KMS-11 (cell line): Measurements from ENCODE around the gene VCAN.

Source experiments
- H2AFZ ChIP-seq: fragments of 200-600 bp; sonication (generic); 2 replicates; pipeline ENCODE4 v1.6.1; 2016; ENCODE audit warnings: antibody characterized with exemption, mixed run types, low read depth
- H3K27ac ChIP-seq: fragments of 200-600 bp; sonication (generic); 2 replicates; pipeline ENCODE4 v1.6.1; 2016; ENCODE audit warnings: mild to moderate bottlenecking, mixed run types
- H3K27me3 ChIP-seq: fragments of 200-600 bp; sonication (generic); 2 replicates; pipeline ENCODE4 v1.6.1; 2017; ENCODE audit warnings: mild to moderate bottlenecking, low read depth, mixed run types, moderate library complexity; ENCODE audit not compliant: insufficient read depth
- H3K36me3 ChIP-seq: fragments of 200-600 bp; sonication (generic); 2 replicates; pipeline ENCODE4 v1.6.1; 2017; ENCODE audit warnings: mild to moderate bottlenecking, mixed run types; ENCODE audit not compliant: insufficient read depth
- H3K4me1 ChIP-seq: fragments of 200-600 bp; sonication (generic); 2 replicates; pipeline ENCODE4 v1.6.1; 2016; ENCODE audit warnings: mild to moderate bottlenecking, low read depth, mixed run types; ENCODE audit not compliant: poor library complexity, severe bottlenecking
- H3K4me2 ChIP-seq: fragments of 200-600 bp; sonication (generic); 2 replicates; pipeline ENCODE4 v1.7.0; 2016; ENCODE audit warnings: mild to moderate bottlenecking, mixed run types
- H3K4me3 ChIP-seq: fragments of 200-600 bp; sonication (generic); IDR thresholded peaks from 2 replicates; pipeline ENCODE4 v1.6.1; 2017; ENCODE audit warnings: low read depth, low read length, mixed read lengths; ENCODE audit not compliant: insufficient read depth
- H3K79me2 ChIP-seq: fragments of 200-600 bp; sonication (generic); 2 replicates; pipeline ENCODE4 v1.6.1; 2016; ENCODE audit warnings: low read depth, mixed run types; ENCODE audit not compliant: insufficient read depth
- H3K9ac ChIP-seq: fragments of 200-600 bp; sonication (generic); 2 replicates; pipeline ENCODE4 v1.6.1; 2016; ENCODE audit warnings: mild to moderate bottlenecking, mixed run types
- H4K20me1 ChIP-seq: fragments of 200-600 bp; sonication (generic); 2 replicates; pipeline ENCODE4 v1.6.1; 2016; ENCODE audit warnings: mild to moderate bottlenecking, mixed run types; ENCODE audit not compliant: insufficient read depth
- CTCF ChIP-seq: fragments of 200-600 bp; sonication (generic); conservative IDR thresholded peaks from 2 replicates; pipeline ENCODE4 v1.6.1; 2017; ENCODE audit warnings: low read depth, mild to moderate bottlenecking, antibody characterized with exemption, low read length, moderate library complexity, mixed read lengths

Gene VCAN

GRCh38 chr5:83548581-83548980, 77.0 kb downstream of the VCAN start:
- Histone ChIP-seq H3K27ac (no peak overlapping the region), H3K36me3 (no peaks in the 10 kb centered on the region), H2AFZ (no peak overlapping the region), H3K9ac (no peak overlapping the region), H3K79me2 (no peaks in the 10 kb centered on the region), H3K4me1 (no peaks in the 10 kb centered on the region), H3K4me2 (no peak overlapping the region), H3K4me3 (no peak overlapping the region), H3K27me3 (no peaks in the 10 kb centered on the region), H4K20me1 (no peaks in the 10 kb centered on the region)
- no peak for TF ChIP-seq CTCF

- H3K36me3 ChIP-seq, result no peaks in the 10 kb centered on the region
- H3K79me2 ChIP-seq, result no peaks in the 10 kb centered on the region
- no peak overlapping the region for H3K4me2 ChIP-seq
- H3K27ac ChIP-seq, result no peak overlapping the region
- H3K4me1 ChIP-seq, result no peaks in the 10 kb centered on the region
- no peaks in the 10 kb centered on the region for H3K27me3 ChIP-seq
- no peak overlapping the region for H3K4me3 ChIP-seq
- H2AFZ ChIP-seq, result no peak overlapping the region
- H4K20me1 ChIP-seq, result no peaks in the 10 kb centered on the region
- TF ChIP-seq CTCF, result no peak
- H3K9ac ChIP-seq, result no peak overlapping the region
Observed at GRCh38 chr5:83549076-83549475, 77.5 kb downstream of the VCAN start.

- H3K36me3 ChIP-seq, result no peaks in the 10 kb centered on the region
- no peak overlapping the region for H3K27ac ChIP-seq
- no peaks in the 10 kb centered on the region for H3K79me2 ChIP-seq
- no peaks in the 10 kb centered on the region for H3K4me1 ChIP-seq
- no peak for TF ChIP-seq CTCF
- H3K9ac ChIP-seq, result no peak overlapping the region
- no peaks in the 10 kb centered on the region for H4K20me1 ChIP-seq
- no peak overlapping the region for H3K4me2 ChIP-seq
- no peaks in the 10 kb centered on the region for H3K27me3 ChIP-seq
- no peak overlapping the region for H2AFZ ChIP-seq
- H3K4me3 ChIP-seq, result no peak overlapping the region
Observed at GRCh38 chr5:83549674-83550073, 78.1 kb downstream of the VCAN start.

GRCh38 chr5:83551821-83552220, 80.3 kb downstream of the VCAN start:
- Histone ChIP-seq H4K20me1 (no peaks in the 10 kb centered on the region), H3K9ac (no peak overlapping the region), H3K27ac (no peak overlapping the region), H3K4me3 (no peak overlapping the region), H3K27me3 (no peaks in the 10 kb centered on the region), H3K4me1 (no peaks in the 10 kb centered on the region), H3K36me3 (no peaks in the 10 kb centered on the region), H2AFZ (no peak overlapping the region), H3K4me2 (no peak overlapping the region), H3K79me2 (no peaks in the 10 kb centered on the region)
- no peak for TF ChIP-seq CTCF

GRCh38 chr5:83552275-83552674, 80.7 kb downstream of the VCAN start:
- Histone ChIP-seq H3K27me3 (no peaks in the 10 kb centered on the region), H3K79me2 (no peaks in the 10 kb centered on the region), H3K27ac (no peak overlapping the region), H3K4me1 (no peaks in the 10 kb centered on the region), H2AFZ (no peak overlapping the region), H3K4me3 (no peak overlapping the region), H3K36me3 (no peaks in the 10 kb centered on the region), H4K20me1 (no peaks in the 10 kb centered on the region), H3K9ac (no peak overlapping the region), H3K4me2 (no peak overlapping the region)
- TF ChIP-seq CTCF, result no peak
